Fibroblast of lung (primary cell): ENCODE measurements around the gene AK5. TPM values are rescaled to one million over a fixed set of nuclear protein-coding genes. Genes with fewer than 3 reads are reported as not detected.

Source experiments
- DNase-seq, 2 donors: peaks; one replicate each; pipeline versions ENCODE4 v3.0.0 to v3.0.0-alpha.2; 2010; ENCODE audit warnings: low read depth in 2 of 2
- H2AFZ ChIP-seq: 2 replicates; pipeline ENCODE4 v1.5.1; 2012; ENCODE audit warnings: low read length, control low read depth, inconsistent platforms
- H3K27ac ChIP-seq: 2 replicates; pipeline ENCODE4 v1.5.1; 2011; ENCODE audit warnings: low read length, control low read depth; ENCODE audit not compliant: insufficient read depth
- H3K27me3 ChIP-seq: 2 replicates; pipeline ENCODE4 v1.5.1; 2011; ENCODE audit warnings: mild to moderate bottlenecking, low read length; ENCODE audit not compliant: control insufficient read depth, insufficient read depth
- H3K36me3 ChIP-seq: 2 replicates; pipeline ENCODE4 v1.5.1; 2011; ENCODE audit warnings: low read length; ENCODE audit not compliant: control insufficient read depth, insufficient read depth
- H3K4me1 ChIP-seq: 2 replicates; pipeline ENCODE4 v1.5.1; 2011; ENCODE audit warnings: low read length; ENCODE audit not compliant: control insufficient read depth, insufficient read depth; ENCODE audit errors: extremely low read depth
- H3K4me2 ChIP-seq: 2 replicates; pipeline ENCODE4 v1.5.1; 2011; ENCODE audit warnings: low read length, control low read depth; ENCODE audit not compliant: insufficient read depth; ENCODE audit errors: extremely low read depth
- H3K4me3 ChIP-seq, 4 experiments: fragments of 200-600 bp in 1 of 4; sonication (generic) in 1 of 4; replicated peaks in 1 of 4; 2 replicates each; pipeline ENCODE4 v1.5.1; 2011 to 2016; ENCODE audit warnings: low read length in 4 of 4, low read depth in 3 of 4, mild to moderate bottlenecking in 3 of 4, control low read depth in 2 of 4, inconsistent platforms in 1 of 4, mixed read lengths in 1 of 4; ENCODE audit not compliant: insufficient read depth in 1 of 4; ENCODE audit errors: control extremely low read depth in 1 of 4
- H3K79me2 ChIP-seq: 2 replicates; pipeline ENCODE4 v1.5.1; 2012; ENCODE audit warnings: mild to moderate bottlenecking, low read length, inconsistent platforms; ENCODE audit not compliant: control insufficient read depth, insufficient read depth
- H3K9ac ChIP-seq: 2 replicates; pipeline ENCODE4 v1.5.1; 2011; ENCODE audit warnings: mild to moderate bottlenecking, low read length, control low read depth; ENCODE audit not compliant: insufficient read depth
- H3K9me3 ChIP-seq: 2 replicates; pipeline ENCODE4 v1.5.1; 2012; ENCODE audit warnings: low read depth, low read length; ENCODE audit not compliant: control insufficient read depth, insufficient read depth
- H4K20me1 ChIP-seq: 2 replicates; pipeline ENCODE4 v1.5.1; 2011; ENCODE audit warnings: low read length; ENCODE audit not compliant: control insufficient read depth, insufficient read depth; ENCODE audit errors: extremely low read depth
- EZH2 ChIP-seq: IDR thresholded peaks from 2 replicates; pipeline ENCODE4 v1.5.1; 2012; ENCODE audit warnings: low read length, control low read depth, mild to moderate bottlenecking; ENCODE audit errors: missing control alignments
- polyA plus RNA-seq, 2 donors: library from polyadenylated mRNA; depleted of rRNA in 1 of 2; stranded (reverse) in 1 of 2; unstranded in 1 of 2; fragments of >200 nt; gene quantifications; 2 replicates each; pipeline ENCODE4 v1.2.1, GENCODE V29; 2011 to 2012; ENCODE audit warnings: missing spikeins in 1 of 2
- total RNA-seq: library from RNA; depleted of rRNA; stranded (reverse); fragments of >200 nt; gene quantifications from 2 replicates; pipeline ENCODE4 v1.2.1, GENCODE V29; 2014
- TF ChIP-seq, protein P1 (sequence below), 2 donors: IDR thresholded peaks in 1 of 2; conservative IDR thresholded peaks in 1 of 2; 1 replicate in 1 of 2; 2 replicates in 1 of 2; pipeline ENCODE4 v1.5.1; 2011 to 2012; ENCODE audit warnings: low read length in 2 of 2, control low read depth in 1 of 2, inconsistent platforms in 1 of 2, low read depth in 1 of 2, mild to moderate bottlenecking in 1 of 2

AK5 gene
- total and polyA plus RNA-seq, 2 donors (not counting 1 experiment from before 2014, with no cell fraction given) = 37.9 to 87.7 TPM

- no peak overlapping the region for H3K9ac ChIP-seq
- H3K36me3 ChIP-seq = peaks cover 2% of the 10 kb centered on the region
- no peaks in the 10 kb centered on the region for H3K9me3 ChIP-seq
- H2AFZ ChIP-seq = no peak overlapping the region
- no peak for DNase-seq
- no peaks in the 10 kb centered on the region for H3K4me1 ChIP-seq
- no peak overlapping the region for H3K27ac ChIP-seq
- no peaks in the 10 kb centered on the region for H4K20me1 ChIP-seq
- no peak overlapping the region for H3K4me3 ChIP-seq
- no peak for TF ChIP-seq EZH2
- TF ChIP-seq, protein P1, sequence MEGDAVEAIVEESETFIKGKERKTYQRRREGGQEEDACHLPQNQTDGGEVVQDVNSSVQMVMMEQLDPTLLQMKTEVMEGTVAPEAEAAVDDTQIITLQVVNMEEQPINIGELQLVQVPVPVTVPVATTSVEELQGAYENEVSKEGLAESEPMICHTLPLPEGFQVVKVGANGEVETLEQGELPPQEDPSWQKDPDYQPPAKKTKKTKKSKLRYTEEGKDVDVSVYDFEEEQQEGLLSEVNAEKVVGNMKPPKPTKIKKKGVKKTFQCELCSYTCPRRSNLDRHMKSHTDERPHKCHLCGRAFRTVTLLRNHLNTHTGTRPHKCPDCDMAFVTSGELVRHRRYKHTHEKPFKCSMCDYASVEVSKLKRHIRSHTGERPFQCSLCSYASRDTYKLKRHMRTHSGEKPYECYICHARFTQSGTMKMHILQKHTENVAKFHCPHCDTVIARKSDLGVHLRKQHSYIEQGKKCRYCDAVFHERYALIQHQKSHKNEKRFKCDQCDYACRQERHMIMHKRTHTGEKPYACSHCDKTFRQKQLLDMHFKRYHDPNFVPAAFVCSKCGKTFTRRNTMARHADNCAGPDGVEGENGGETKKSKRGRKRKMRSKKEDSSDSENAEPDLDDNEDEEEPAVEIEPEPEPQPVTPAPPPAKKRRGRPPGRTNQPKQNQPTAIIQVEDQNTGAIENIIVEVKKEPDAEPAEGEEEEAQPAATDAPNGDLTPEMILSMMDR (conservative IDR thresholded peaks at IDR 0.05 in 1 of 2, IDR thresholded peaks at IDR 0.05 in 1 of 2; ENCODE audit: low read depth in 1 of 2, low read length in 2 of 2) = no peak
- H3K79me2 ChIP-seq = no peaks in the 10 kb centered on the region
- H3K27me3 ChIP-seq = no peaks in the 10 kb centered on the region
- no peak overlapping the region for H3K4me2 ChIP-seq
Measured at GRCh38 chr1:77292551-77292950, 10.7 kb downstream of the AK5 start.

DNA sequence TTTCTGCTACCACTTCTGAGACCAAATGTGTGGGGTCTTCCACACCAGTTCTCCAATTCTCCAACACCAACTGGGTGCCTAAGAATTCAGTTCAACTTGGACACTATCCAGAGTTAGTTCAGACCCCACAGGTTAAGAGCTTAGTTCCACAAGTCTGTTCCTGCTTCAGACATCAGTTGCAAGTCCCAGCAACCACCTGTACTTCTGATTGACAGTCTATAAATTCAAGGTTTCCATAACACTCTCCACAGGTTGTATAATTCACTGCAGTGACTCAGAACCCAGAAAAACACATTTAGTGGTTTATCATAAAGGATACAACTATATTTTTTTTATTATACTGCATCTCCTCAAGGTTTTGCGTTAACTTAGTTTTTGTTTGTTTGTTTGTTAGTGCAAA is 18.7 kb downstream of the AK5 start:
- H3K9ac ChIP-seq = no peak overlapping the region
- H3K9me3 ChIP-seq = no peaks in the 10 kb centered on the region
- no peaks in the 10 kb centered on the region for H3K27me3 ChIP-seq
- no peaks in the 10 kb centered on the region for H4K20me1 ChIP-seq
- H3K4me1 ChIP-seq = no peaks in the 10 kb centered on the region
- H3K27ac ChIP-seq = no peak overlapping the region
- no peak for TF ChIP-seq EZH2
- no peak for DNase-seq
- H2AFZ ChIP-seq = no peak overlapping the region
- no peak overlapping the region for H3K4me3 ChIP-seq
- H3K79me2 ChIP-seq = no peaks in the 10 kb centered on the region
- no peak overlapping the region for H3K4me2 ChIP-seq
- H3K36me3 ChIP-seq = peaks cover 1% of the 10 kb centered on the region

- Histone ChIP-seq H3K9ac (no peak overlapping the region), H3K79me2 (no peaks in the 10 kb centered on the region), H3K27me3 (no peaks in the 10 kb centered on the region), H2AFZ (no peak overlapping the region), H3K4me3 (no peak overlapping the region), H4K20me1 (no peaks in the 10 kb centered on the region), H3K27ac (no peak overlapping the region), H3K9me3 (no peaks in the 10 kb centered on the region), H3K4me2 (no peak overlapping the region), H3K36me3 (peaks cover 1% of the 10 kb centered on the region), H3K4me1 (no peaks in the 10 kb centered on the region)
- DNase-seq = no peak
- TF ChIP-seq EZH2 = no peak
- TF ChIP-seq, protein P1 (conservative IDR thresholded peaks at IDR 0.05 in 1 of 2, IDR thresholded peaks at IDR 0.05 in 1 of 2; ENCODE audit: low read depth in 1 of 2, low read length in 2 of 2) = no peak
Measured at GRCh38 chr1:77303387-77303786, 21.6 kb downstream of the AK5 start.
